ENCODE measurements around the gene ZNF26.
A peak's percentile ranks its signal among the peaks of the same experiment; 100 is the strongest.
"Not testable (repeated sequence)": the region's sequence is repeated elsewhere in the genome, so short reads cannot be mapped to it uniquely, and the experiment has no call there.

Gene ZNF26, protein sequence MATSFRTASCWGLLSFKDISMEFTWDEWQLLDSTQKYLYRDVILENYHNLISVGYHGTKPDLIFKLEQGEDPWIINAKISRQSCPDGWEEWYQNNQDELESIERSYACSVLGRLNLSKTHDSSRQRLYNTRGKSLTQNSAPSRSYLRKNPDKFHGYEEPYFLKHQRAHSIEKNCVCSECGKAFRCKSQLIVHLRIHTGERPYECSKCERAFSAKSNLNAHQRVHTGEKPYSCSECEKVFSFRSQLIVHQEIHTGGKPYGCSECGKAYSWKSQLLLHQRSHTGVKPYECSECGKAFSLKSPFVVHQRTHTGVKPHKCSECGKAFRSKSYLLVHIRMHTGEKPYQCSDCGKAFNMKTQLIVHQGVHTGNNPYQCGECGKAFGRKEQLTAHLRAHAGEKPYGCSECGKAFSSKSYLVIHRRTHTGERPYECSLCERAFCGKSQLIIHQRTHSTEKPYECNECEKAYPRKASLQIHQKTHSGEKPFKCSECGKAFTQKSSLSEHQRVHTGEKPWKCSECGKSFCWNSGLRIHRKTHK

GRCh38 chr12:132986001-132986884 lies at the start of gene ZNF26:
ZNF26 (plus strand) TSS chr12:132986367; CDS start chr12:132986841, 474 bp downstream.
- peak; percentile 98 for DNase-seq

GRCh38 chr12:132936921-132937320 lies 49.2 kb upstream of the ZNF26 start:
- not testable (repeated sequence) for DNase-seq

DNA sequence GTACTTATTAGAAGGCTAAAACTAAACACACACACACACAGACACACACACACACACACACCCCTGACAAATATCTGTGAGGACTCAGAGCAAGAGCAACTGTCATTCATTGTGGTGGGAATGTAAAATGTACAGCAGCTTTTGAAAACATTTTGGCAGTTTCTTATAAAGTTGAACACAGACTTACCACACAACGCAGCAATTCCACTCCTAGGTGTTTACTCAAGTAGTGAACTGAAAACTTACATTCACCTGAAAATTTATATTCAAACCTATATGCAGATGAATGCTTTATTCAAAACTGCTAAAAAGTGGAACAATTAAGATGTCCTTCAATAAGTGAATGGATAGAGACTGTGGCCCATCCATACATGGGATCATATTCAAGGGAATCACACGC lies 48.7 kb upstream of the ZNF26 start:
- DNase-seq = no peak

GRCh38 chr12:132938807-132939206 lies 47.4 kb upstream of the ZNF26 start:
- not testable (repeated sequence) for DNase-seq

DNA sequence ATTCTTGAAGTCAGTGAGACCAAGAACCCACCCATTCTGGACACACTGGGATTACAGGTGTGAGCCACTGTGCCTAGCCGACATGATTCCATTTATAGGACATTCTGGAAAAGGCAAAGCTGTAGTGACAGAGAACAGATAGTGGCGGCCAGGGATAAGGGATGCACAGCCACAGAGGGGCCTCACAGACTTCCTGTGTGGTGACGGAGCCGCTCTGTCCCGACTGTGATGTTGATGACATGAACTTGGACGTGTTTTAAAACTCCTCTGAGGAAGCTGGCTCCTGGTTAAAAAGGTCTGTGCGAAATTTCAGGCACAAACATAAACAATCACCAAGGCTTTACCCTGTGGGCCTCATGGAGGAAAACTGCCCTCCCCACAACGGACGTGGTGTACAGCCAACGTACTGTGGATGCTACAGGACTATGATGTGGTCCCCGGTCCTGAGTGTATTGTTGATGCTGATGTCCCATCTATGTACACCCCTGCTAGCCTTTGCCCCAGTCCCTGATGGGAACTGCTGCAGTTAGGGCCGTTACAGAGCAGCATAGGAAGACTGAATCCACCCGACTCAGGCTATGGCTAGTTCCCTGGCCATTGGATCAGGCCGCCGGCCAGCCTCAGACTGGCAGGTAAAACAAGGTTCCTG lies 46.0 kb upstream of the ZNF26 start:
- DNase-seq = no peak

- DNase-seq = no peak
These were observed 44.7 kb upstream of the ZNF26 start for GRCh38 chr12:132941336-132941954.

GRCh38 chr12:132942611-132943010 lies 43.6 kb upstream of the ZNF26 start:
- DNase-seq = no peak

DNA sequence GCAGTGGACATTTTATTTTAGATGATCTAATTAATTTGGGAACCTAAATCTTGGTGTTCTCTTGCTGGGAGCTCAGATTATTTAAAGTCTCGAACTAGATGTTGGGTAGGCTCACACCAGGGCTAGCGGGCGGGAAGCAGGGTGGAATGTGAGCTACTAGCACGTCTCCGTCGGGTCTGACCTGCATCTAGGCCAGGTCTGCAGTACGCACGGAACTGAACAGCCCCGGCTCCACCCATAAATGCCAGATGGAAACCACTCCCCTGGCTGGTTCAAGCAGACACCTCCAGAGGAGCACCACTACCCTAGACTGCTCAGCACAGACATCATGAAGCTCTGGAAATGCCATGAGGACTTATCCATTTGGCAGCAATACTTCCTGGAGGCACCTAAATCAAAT lies 40.4 kb upstream of the ZNF26 start:
- no peak for DNase-seq

DNA sequence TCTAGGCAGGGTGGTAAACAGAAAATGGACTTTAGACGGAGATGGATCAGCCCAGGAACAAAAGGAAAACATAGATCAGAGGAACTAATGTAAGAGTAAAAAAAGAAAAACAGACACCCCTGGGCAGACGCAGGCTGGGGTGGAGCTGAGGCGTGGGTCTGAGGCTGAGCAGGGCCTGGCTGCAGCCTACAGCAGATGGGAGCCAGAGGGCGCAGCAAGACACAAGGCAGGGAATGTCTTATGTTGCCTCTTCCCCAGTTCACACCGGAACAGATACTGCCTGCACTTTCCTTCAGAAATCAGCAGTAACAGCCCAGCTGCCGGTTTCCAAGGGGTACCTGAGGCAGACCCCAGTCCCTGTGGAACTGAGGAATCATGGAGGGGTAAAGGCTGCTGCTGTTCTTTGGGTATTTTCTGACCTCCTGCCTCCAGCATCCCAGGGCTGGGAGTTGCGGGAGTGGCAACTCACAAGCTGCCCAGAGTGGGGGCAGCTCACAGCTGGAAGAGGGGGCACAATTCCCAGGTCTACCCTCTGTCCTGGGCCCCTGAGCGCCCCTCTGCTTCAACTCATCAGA lies 39.8 kb upstream of the ZNF26 start:
- no peak for DNase-seq

GRCh38 chr12:132948146-132949066 lies 37.8 kb upstream of the ZNF26 start:
- DNase-seq = no peak

DNA sequence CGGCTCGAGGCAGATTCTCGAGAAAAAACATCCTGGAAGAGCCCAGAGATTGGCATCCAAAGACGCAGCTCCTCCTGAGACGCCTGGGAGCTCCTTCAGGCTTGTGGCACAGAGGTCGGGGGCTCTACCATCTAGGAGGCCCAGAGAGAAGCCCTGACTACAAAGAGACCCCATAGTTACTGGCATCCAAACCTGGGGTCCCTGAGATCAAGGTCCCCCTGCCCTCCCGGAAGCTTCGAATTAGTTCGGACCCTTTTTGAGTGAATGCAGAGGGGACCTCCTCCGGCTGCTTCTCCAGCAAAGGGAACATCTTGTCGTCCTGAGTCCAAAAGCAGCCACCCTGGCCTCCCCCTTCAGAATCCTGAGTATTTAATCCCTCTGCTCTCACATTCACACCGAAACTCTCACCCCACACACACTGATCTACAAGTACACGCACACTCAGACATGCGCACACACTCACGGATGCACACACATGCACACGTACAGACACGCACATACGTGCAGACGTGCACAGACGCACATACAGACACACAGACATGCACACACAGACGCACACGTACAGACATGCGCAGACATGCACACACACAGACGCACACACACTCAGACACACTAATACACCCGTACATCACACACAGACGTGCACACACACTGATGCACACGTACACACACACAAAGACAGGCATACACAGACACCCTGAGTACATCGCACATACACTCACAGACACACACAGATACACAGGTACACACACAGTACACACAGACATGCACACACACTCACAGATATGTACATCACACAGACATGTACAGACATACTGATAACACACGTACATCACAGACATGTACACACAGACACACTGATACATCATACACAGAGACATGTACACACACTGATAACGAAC lies 36.0 kb upstream of the ZNF26 start:
- DNase-seq = no peak

DNA sequence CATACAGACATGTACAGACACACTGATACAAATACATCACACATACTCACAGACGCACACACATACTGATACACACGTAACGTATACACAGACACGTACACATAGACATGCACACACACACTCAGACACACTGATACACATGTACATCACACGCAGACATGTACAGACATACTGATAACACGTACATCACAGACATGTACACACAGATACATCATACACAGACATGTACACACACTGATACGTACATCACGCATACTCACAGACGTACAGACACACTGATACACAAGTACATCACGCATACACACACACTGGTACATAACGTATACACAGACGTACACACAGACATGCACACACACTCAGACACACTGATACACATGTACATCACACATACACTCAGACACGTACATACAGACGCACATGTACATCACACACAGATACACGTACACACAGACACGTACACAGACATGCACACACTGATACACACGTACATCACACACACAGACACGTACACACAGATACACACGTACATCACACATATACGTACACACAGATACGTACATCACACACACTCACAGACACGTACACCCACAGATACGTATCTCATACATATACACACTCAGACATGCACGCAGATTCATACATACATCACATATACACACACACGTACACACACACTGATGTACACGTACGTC lies 35.2 kb upstream of the ZNF26 start:
- DNase-seq = no peak

GRCh38 chr12:132951649-132952048 lies 34.5 kb upstream of the ZNF26 start:
- DNase-seq = no peak

DNA sequence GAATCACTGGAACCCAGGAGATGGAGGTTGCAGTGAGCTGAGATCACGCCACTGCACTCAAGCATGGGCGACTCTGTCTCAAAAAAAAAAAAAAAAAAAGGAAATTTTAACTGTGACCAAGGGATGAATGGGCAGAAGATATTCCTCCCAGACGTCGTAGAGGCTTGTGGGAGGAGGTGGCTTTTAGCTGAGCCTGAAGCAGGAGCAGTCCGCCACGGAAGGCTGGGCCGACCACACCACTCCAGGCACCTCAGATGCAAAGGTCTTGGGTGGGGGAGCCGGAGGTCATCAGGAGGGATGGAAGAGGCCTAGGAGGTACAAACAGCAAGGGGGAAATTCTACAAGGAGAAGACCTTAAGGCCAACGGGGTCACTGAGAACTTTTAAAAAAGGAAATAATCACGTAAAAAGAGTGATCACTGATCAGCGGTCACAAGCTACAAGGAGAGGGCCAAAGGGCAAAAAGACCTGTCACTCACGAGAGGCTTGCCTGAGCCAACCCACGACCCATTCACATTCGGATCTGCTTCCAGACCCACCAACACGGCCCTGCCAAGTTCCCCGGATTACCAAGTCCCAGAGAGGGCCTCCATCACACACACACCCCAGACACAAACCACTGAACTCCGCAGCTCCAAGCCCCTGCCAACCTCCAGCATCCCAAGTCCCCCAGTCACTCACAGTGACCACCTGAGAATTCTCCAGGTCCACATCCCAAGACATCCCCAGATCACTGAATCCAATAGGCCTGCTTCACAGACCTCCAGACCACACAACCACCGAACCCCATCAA lies 33.6 kb upstream of the ZNF26 start:
- DNase-seq = no peak

GRCh38 chr12:132953163-132953425 lies 33.1 kb upstream of the ZNF26 start:
- no peak for DNase-seq

DNA sequence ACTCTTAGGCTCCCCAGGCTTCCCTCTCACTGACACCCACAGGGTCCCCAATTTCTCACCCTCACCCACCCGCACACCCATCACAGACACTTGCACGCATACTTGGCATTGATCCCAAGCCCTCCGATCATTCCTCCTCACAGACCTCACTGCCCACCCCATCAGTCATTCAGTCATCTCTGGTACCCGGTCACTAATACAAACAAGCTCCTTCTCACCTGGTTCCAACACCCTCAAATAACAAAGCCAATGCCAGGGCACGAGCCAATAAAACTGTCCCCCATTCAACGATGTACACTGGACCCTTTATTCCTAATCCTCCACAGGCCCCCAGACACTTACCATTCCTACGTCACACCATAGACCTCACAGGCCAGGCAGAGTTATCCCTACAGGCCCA lies 32.4 kb upstream of the ZNF26 start:
- no peak for DNase-seq

GRCh38 chr12:132954471-132955048 lies 31.6 kb upstream of the ZNF26 start:
- no peak for DNase-seq
